ENCODE measurements around the gene PPP1R8. TPM values are rescaled to one million over a fixed set of nuclear protein-coding genes. Genes with fewer than 3 reads are reported as not detected.

PPP1R8 gene
- total and polyA plus RNA-seq, 8 donors, result 0.58 to 40.0 (median 22.3) TPM

DNA sequence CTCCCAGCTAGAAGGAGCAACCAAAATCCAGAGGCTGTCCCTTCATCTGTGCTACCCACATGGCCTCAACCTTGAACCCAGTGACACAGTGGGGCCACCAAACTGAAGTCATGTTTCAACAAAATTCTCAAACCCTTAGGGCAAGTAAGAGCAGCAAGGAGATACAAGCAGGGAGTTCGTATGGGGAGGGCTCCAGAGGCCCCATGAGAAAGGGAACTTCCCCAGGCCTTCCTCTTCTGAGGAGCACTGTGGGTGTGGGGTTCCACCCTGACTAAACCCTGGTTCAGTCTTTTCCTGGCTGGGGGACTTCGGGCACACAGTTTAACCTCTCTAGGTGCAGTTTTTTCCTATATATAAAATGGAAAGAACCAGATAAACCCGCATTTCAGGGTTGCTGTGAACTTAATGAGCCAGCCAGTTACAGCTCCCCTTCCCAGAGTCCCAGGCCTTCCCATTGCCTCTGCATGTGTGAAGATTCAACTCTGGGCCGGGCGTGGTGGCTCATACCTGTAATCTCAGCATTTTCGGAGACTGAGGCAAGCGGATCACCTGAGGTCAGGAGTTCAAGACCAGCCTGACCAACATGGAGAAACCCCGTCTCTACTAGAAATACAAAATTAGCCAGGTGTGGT, 33.8 kb downstream of the PPP1R8 start:
- Histone ChIP-seq H3K36me3 (no peaks in the 10 kb centered on the region), H3K4me3 (no peak overlapping the region), H3K27me3 (no peaks in the 10 kb centered on the region), H3K9me3 (no peaks in the 10 kb centered on the region), H3K27ac (peak overlapping the region in 4 of 5 donors; percentile 38 to 81 (median 60)), H3K4me1 (peaks cover 0 to 19% (median 0%) of the 10 kb centered on the region in 4 donors)
- DNase-seq, result peak in 1 of 2 donors; percentile 18
- WGBS, 5 donors, result 72 to 81% (median 76%) methylated on average over 8 of the region's 8 CpGs
- TF ChIP-seq EP300 (IDR thresholded peaks at IDR 0.05), result no peak
- no peak for TF ChIP-seq POLR2A (IDR thresholded peaks at IDR 0.05)
- TF ChIP-seq POLR2AphosphoS5 (IDR thresholded peaks at IDR 0.05), result no peak
- TF ChIP-seq, protein P1, sequence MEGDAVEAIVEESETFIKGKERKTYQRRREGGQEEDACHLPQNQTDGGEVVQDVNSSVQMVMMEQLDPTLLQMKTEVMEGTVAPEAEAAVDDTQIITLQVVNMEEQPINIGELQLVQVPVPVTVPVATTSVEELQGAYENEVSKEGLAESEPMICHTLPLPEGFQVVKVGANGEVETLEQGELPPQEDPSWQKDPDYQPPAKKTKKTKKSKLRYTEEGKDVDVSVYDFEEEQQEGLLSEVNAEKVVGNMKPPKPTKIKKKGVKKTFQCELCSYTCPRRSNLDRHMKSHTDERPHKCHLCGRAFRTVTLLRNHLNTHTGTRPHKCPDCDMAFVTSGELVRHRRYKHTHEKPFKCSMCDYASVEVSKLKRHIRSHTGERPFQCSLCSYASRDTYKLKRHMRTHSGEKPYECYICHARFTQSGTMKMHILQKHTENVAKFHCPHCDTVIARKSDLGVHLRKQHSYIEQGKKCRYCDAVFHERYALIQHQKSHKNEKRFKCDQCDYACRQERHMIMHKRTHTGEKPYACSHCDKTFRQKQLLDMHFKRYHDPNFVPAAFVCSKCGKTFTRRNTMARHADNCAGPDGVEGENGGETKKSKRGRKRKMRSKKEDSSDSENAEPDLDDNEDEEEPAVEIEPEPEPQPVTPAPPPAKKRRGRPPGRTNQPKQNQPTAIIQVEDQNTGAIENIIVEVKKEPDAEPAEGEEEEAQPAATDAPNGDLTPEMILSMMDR (IDR thresholded peaks at IDR 0.05), result no peak
- intact Hi-C loops (cut with DNase I; ENCODE audit: low total_unique reads), result loop anchor here (10.0 kb wide), 1 partner anchor 110 kb away; no protein-coding TSS in a partner anchor

DNA sequence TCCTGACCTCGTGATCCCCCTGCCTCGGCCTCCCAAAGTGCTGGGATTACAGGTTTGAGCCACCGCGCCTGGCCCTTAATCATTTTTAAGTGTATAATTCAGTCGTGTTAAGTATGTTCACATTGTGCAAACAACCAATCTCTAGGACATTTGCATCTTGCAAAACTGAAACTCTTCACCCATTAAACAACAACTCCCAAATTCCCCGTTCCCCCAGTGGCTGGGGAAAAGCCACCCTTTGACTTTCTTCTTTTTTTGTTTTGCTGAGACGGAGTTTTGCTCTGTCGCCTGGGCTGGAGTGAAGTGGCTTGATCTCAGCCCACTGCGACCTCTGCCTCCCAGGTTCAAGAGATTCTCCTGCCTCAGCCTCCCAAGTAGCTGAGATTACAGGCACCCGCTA, 35.2 kb downstream of the PPP1R8 start:
- no peaks in the 10 kb centered on the region for H3K27me3 ChIP-seq
- no peak overlapping the region for H3K4me3 ChIP-seq
- peaks cover 0 to 25% (median 0%) of the 10 kb centered on the region in 4 donors for H3K4me1 ChIP-seq
- TF ChIP-seq POLR2A (IDR thresholded peaks at IDR 0.05) (no peak), POLR2AphosphoS5 (IDR thresholded peaks at IDR 0.05) (no peak), EP300 (IDR thresholded peaks at IDR 0.05) (no peak)
- TF ChIP-seq, protein P1 (IDR thresholded peaks at IDR 0.05), result no peak
- intact Hi-C loops (cut with DNase I; ENCODE audit: low total_unique reads), result loop anchor here (10.0 kb wide), 1 partner anchor 109 kb away; no protein-coding TSS in a partner anchor
- no peaks in the 10 kb centered on the region for H3K36me3 ChIP-seq
- DNase-seq, result no peak
- H3K27ac ChIP-seq, result no peak overlapping the region
- WGBS, 5 donors, result 87 to 91% (median 91%) methylated on average over 10 of the region's 10 CpGs
- no peaks in the 10 kb centered on the region for H3K9me3 ChIP-seq

GRCh38 chr1:27868556-27868931, 38.0 kb downstream of the PPP1R8 start:
- intact Hi-C loops (cut with DNase I; ENCODE audit: low total_unique reads), result loop anchor here (10.0 kb wide), 1 partner anchor 106 kb away; no protein-coding TSS in a partner anchor
- 81 to 94% (median 89%) methylated on average over 9 to 11 of the region's 11 CpGs for WGBS, 5 donors
- no peaks in the 10 kb centered on the region for H3K9me3 ChIP-seq

GRCh38 chr1:27868932-27869718, 38.5 kb downstream of the PPP1R8 start:
- DNase-seq, result peak in 1 of 2 donors; percentile 60
- Histone ChIP-seq H3K27me3 (peaks cover 0 to 8% (median 0%) of the 10 kb centered on the region in 3 donors), H3K4me3 (no peak overlapping the region), H3K27ac (peak overlapping the region; percentile 5 to 74 (median 40)), H3K36me3 (no peaks in the 10 kb centered on the region), H3K9me3 (no peaks in the 10 kb centered on the region), H3K4me1 (peaks cover 0 to 39% (median 10%) of the 10 kb centered on the region in 4 donors)
- 41 to 60% (median 56%) methylated on average over 15 to 16 of the region's 16 CpGs for WGBS, 5 donors
- intact Hi-C loops (cut with DNase I; ENCODE audit: low total_unique reads), result loop anchor here (10.0 kb wide), 1 partner anchor 106 kb away; no protein-coding TSS in a partner anchor
- TF ChIP-seq POLR2AphosphoS5 (IDR thresholded peaks at IDR 0.05), result peak in 1 of 3 donors; percentile 10
- TF ChIP-seq POLR2A (IDR thresholded peaks at IDR 0.05), result no peak
- TF ChIP-seq, protein P1 (IDR thresholded peaks at IDR 0.05), result no peak
- no peak for TF ChIP-seq EP300 (IDR thresholded peaks at IDR 0.05)

More at GRCh38 chr1:27868556-27868931, 38.0 kb downstream of the PPP1R8 start:
- Histone ChIP-seq H3K36me3 (no peaks in the 10 kb centered on the region), H3K4me1 (peaks cover 0 to 38% (median 10%) of the 10 kb centered on the region in 4 donors), H3K4me3 (no peak overlapping the region), H3K27me3 (peaks cover 0 to 8% (median 0%) of the 10 kb centered on the region in 3 donors), H3K27ac (peak overlapping the region; percentile 5 to 74 (median 40))
- TF ChIP-seq, protein P1 (IDR thresholded peaks at IDR 0.05), result no peak
- TF ChIP-seq EP300 (IDR thresholded peaks at IDR 0.05), result no peak
- no peak for TF ChIP-seq POLR2AphosphoS5 (IDR thresholded peaks at IDR 0.05)
- TF ChIP-seq POLR2A (IDR thresholded peaks at IDR 0.05), result no peak
- no peak for DNase-seq

Data from stomach (tissue), 9 donors.